ENCODE data around the gene PRKAG1. TPM values are rescaled to one million over a fixed set of nuclear protein-coding genes. Genes with fewer than 3 reads are reported as not detected.
A peak's percentile ranks its signal among the peaks of the same experiment; 100 is the strongest.

Gene PRKAG1
- total RNA-seq, 4 donors from 2014 or later, result 34.1 to 42.2 (median 37.9) TPM

- no peak for DNase-seq
- no peak for TF ChIP-seq CTCF (IDR thresholded peaks at IDR 0.05)
- no peak for TF ChIP-seq POLR2A (IDR thresholded peaks at IDR 0.05)
- peaks cover 0 to 19% (median 0%) of the 10 kb centered on the region in 4 donors for H3K4me1 ChIP-seq
- no peaks in the 10 kb centered on the region for H3K9me3 ChIP-seq
- H3K36me3 ChIP-seq, result no peaks in the 10 kb centered on the region
- no peaks in the 10 kb centered on the region for H3K27me3 ChIP-seq
- H3K4me3 ChIP-seq, result peak overlapping the region in 2 of 4 donors; percentile 64 to 100
- H3K27ac ChIP-seq, result peak overlapping the region; percentile 75 to 91 (median 82)
These were observed 60.6 kb downstream of the PRKAG1 start for GRCh38 chr12:48958049-48958388.

GRCh38 chr12:48957141-48958048, 61.2 kb downstream of the PRKAG1 start, which contains the start of gene ARF3:
ARF3 (minus strand) TSS chr12:48957487; CDS start chr12:48941095, 16,392 bp downstream.
- Histone ChIP-seq H3K36me3 (peaks cover 0 to 5% (median 0%) of the 10 kb centered on the region in 3 donors), H3K4me1 (peaks cover 0 to 19% (median 0%) of the 10 kb centered on the region in 4 donors), H3K27me3 (no peaks in the 10 kb centered on the region), H3K27ac (peak within 1 kb of the TSS; percentile 75 to 91 (median 82)), H3K9me3 (no peaks in the 10 kb centered on the region), H3K4me3 (peak within 1 kb of the TSS; percentile 64 to 100 (median 76))
- peak; percentile 93 to 97 (median 97) for DNase-seq
- no peak for TF ChIP-seq CTCF (IDR thresholded peaks at IDR 0.05)
- peak; percentile 73 to 80 for TF ChIP-seq POLR2A (IDR thresholded peaks at IDR 0.05)

- Histone ChIP-seq H3K4me1 (peaks cover 0 to 19% (median 0%) of the 10 kb centered on the region in 4 donors), H3K4me3 (peak overlapping the region; percentile 64 to 100 (median 76)), H3K36me3 (peaks cover 0 to 5% (median 0%) of the 10 kb centered on the region in 3 donors), H3K27me3 (no peaks in the 10 kb centered on the region), H3K9me3 (no peaks in the 10 kb centered on the region), H3K27ac (peak overlapping the region; percentile 75 to 91 (median 82))
- TF ChIP-seq CTCF (IDR thresholded peaks at IDR 0.05) (no peak), POLR2A (IDR thresholded peaks at IDR 0.05) (no peak)
- DNase-seq, result peak; percentile 49 to 81 (median 81)
These were observed 62.1 kb downstream of the PRKAG1 start for GRCh38 chr12:48956279-48957140.

GRCh38 chr12:48954841-48955501, 63.6 kb downstream of the PRKAG1 start:
- Histone ChIP-seq H3K9me3 (no peaks in the 10 kb centered on the region), H3K27me3 (no peaks in the 10 kb centered on the region), H3K36me3 (peaks cover 0 to 5% (median 0%) of the 10 kb centered on the region in 3 donors), H3K4me3 (no peak overlapping the region), H3K4me1 (peaks cover 0 to 19% (median 0%) of the 10 kb centered on the region in 4 donors), H3K27ac (no peak overlapping the region)
- DNase-seq, result no peak
- TF ChIP-seq CTCF (IDR thresholded peaks at IDR 0.05), result no peak

- H3K27me3 ChIP-seq, result no peaks in the 10 kb centered on the region
- no peak overlapping the region for H3K4me3 ChIP-seq
- H3K27ac ChIP-seq, result no peak overlapping the region
- H3K36me3 ChIP-seq, result peaks cover 0 to 9% (median 0%) of the 10 kb centered on the region in 3 donors
- H3K4me1 ChIP-seq, result peaks cover 0 to 19% (median 0%) of the 10 kb centered on the region in 4 donors
- TF ChIP-seq POLR2A (IDR thresholded peaks at IDR 0.05) (no peak), CTCF (IDR thresholded peaks at IDR 0.05) (no peak)
- H3K9me3 ChIP-seq, result no peaks in the 10 kb centered on the region
- no peak for DNase-seq
These were observed 64.5 kb downstream of the PRKAG1 start for GRCh38 chr12:48954061-48954460.

Measured in Peyer's patch (tissue), 4 donors.